C4-2B (cell line): ENCODE measurements around the gene HMGN2.

ENCODE experiments used
- H3K27ac ChIP-seq: fragments of 450-650 bp; 2 replicates; pipeline ENCODE4 v1.5.1; 2017
- ZFX ChIP-seq: fragments of 450-650 bp; IDR thresholded peaks from 2 replicates; pipeline ENCODE4 v1.6.1; 2017
- TF ChIP-seq, protein P1 (sequence below): fragments of 450-650 bp; conservative IDR thresholded peaks from 2 replicates; pipeline ENCODE4 v1.5.1; 2017; ENCODE audit warnings: mild to moderate bottlenecking

Gene HMGN2

DNA sequence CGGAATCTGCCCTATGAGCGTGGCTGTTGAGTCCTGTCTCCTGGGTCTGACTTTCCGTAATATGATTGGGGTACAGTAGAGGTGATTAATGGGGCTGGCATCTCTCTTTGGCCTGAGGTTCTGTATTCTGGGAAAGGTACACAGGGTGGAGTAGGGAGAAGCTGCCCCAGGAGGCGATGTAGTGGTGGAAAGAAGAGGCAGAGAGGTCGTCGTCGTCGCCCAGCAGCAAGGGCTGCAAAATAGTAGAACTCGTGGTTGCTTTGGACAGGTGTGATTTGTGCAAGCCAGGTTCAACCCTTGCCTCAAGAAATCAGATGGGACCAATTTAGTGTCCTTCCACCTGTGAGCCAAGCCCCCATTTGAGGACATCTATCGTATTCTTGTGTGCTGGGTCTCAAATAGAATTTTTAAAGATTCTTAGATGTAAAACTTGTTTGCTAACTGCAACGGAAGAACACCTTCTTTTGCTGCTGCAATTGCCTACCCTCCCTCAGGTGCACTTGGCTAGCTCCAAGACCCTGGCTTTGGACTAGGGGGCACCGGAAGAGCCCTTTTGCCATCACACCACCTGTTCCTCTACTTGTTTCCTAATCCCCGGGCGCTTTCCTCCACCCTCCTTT, 1.3 kb upstream of the HMGN2 start:
- peak overlapping the region; percentile 100 for H3K27ac ChIP-seq
- TF ChIP-seq ZFX: no peak
- TF ChIP-seq, protein P1, sequence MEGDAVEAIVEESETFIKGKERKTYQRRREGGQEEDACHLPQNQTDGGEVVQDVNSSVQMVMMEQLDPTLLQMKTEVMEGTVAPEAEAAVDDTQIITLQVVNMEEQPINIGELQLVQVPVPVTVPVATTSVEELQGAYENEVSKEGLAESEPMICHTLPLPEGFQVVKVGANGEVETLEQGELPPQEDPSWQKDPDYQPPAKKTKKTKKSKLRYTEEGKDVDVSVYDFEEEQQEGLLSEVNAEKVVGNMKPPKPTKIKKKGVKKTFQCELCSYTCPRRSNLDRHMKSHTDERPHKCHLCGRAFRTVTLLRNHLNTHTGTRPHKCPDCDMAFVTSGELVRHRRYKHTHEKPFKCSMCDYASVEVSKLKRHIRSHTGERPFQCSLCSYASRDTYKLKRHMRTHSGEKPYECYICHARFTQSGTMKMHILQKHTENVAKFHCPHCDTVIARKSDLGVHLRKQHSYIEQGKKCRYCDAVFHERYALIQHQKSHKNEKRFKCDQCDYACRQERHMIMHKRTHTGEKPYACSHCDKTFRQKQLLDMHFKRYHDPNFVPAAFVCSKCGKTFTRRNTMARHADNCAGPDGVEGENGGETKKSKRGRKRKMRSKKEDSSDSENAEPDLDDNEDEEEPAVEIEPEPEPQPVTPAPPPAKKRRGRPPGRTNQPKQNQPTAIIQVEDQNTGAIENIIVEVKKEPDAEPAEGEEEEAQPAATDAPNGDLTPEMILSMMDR: no peak

DNA sequence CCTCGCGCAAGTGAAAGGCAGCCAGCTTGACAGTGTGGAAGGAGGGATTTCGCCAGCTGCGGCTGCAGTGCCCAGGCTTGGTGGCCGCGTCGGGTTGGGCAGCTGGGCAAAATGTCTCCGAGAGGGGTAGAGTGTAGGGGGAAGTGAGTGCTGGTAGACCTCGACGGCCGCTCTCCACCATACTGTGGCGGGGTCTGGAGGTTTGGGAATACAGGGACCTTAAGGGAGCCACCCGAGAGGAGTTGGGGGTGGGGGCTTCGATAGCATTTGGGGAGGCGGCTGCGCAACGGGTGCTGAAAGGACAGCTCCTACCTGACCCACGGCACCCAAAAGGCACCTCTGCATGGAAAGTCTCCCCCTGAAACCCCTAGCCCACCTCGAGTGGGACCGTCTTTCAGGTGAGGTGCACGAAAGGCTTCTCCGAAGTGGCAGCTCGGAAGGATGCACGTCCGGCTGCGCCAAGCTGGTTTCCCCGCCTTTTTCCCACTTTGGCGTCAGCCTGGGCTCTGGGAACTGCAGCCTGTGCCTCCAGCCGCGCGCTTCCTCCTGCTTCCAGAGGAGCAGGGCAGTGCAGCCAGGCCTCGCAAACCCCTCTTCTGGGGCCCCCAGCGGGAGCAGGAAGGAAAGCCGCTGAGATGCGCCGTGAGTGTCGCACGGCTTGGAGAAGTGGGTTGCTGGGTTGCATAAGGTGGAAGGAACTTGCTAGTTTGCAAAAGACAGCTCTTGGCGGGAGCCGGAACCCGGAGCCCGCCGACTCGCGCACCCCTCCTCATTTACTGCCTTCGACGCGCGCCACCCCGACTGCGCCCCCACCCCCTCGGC, 531 bp upstream of the HMGN2 start:
- TF ChIP-seq, protein P1: no peak

DNA sequence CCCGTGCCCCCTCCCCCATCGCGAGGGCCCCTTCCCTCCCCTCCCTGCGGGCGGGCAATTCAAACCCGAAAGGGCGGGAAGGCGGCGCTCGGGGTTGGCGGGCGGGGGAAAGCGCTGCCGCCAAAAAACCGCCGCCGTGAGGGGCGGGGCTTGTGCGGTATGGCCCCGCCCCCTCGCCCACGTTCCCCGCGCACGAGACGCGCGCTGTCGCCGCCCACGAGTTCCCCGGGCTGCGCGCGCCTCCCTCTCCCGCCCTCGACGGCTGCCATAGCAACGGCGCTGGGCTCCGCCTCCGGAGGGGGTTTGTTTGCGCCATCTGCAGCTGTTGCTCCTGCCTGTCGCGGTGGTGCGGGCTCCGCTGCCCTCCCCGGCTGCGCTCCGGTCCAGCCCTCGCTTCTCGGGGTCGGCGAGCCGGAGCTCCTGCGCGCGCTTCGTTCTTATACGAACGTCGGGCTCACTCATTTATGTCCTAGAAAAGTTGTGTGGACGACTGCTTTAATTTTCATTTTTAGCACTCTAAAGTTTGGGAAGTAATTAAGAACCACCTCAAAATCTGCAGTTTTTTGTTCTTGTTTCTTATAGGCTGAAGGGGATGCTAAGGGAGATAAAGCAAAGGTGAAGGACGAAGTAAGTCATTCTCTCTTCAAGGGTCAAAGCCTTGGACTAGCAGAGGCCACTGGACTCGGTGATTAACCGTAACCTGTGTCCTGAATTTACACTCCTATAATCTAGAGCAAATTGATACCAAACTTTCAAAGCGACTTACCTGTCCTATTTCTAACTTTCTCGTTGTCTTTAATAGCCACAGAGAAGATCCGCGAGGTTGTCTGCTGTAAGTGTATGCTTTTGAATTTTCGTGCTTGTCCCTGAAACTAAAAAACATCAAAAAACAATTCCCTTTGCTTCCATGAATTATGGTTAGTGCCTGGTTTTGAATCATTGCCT, 933 bp downstream of the HMGN2 start:
- peak overlapping the region; percentile 100 for H3K27ac ChIP-seq
- TF ChIP-seq, protein P1: no peak
- TF ChIP-seq ZFX: no peak

More for the DNA sequence above, 531 bp upstream of the HMGN2 start:
- H3K27ac ChIP-seq: peak overlapping the region; percentile 100

DNA sequence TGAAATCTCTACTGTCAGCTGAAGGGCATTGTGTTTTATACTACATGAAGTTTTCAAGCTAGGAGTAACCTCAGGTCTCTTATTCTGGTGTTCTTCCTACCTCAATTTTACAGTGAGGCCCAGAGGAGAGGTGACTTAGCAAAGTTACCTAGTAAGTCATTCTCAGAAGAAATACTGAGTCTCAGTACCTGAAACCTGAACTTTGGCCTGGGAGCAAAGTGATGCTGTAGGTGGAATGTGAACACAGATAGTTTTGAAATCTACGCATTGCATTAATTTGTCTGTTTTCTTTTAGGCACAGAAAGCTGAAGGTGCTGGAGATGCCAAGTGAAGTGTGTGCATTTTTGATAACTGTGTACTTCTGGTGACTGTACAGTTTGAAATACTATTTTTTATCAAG, 2.6 kb downstream of the HMGN2 start:
- TF ChIP-seq, protein P1: no peak
- TF ChIP-seq ZFX: no peak
- no peak overlapping the region for H3K27ac ChIP-seq

DNA sequence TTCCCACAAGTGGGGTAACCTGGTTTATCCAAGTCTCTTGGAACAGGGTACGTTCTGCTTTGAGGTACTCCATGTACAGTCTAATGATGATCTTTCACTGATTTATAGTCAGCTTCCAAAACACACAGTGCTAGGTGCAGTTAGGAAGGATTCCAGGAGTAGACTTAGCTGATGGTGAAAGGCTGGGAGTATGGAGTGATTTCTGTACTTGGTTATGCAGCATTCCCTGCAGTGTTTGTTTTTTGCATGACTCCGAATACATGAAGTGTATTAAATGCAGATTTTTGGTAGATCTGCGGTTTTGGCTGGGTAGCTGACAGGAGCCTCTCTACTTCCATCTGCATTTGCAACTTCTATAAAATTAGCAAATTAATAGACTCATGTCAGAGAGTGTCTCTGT, 3.7 kb downstream of the HMGN2 start:
- H3K27ac ChIP-seq: no peak overlapping the region
- TF ChIP-seq, protein P1: no peak
- no peak for TF ChIP-seq ZFX

DNA sequence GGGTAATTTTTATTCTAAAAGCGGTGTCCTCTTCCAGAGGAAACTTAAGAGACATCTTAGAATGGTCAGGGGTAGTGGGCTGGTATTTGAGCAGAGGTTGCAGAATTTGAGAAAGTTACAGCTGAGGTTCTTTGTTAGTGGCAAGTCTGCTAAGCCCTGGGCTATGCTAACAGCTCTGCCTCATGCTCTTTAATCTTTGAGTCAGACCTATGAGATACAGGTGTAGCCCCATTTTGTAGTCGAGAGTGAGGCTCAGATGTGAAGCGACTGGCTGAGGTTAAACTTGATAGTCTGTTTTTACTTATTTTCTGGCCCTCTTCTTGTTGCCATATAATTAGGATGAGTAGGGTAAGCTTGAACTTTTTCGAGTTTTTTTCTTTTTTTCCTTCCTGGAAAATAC, 4.7 kb downstream of the HMGN2 start:
- TF ChIP-seq, protein P1: no peak
- TF ChIP-seq ZFX: no peak
- no peak overlapping the region for H3K27ac ChIP-seq
